HK-2 (cell line): ENCODE data around the gene MED22.
A peak's percentile ranks its signal among the peaks of the same experiment; 100 is the strongest.
"Not testable (repeated sequence)": the region's sequence is repeated elsewhere in the genome, so short reads cannot be mapped to it uniquely, and the experiment has no call there.

Experiments used
- DNase-seq: peaks from one replicate; pipeline ENCODE4 v3.0.0-alpha.2; 2018; ENCODE audit not compliant: unreplicated experiment

Gene MED22

DNA sequence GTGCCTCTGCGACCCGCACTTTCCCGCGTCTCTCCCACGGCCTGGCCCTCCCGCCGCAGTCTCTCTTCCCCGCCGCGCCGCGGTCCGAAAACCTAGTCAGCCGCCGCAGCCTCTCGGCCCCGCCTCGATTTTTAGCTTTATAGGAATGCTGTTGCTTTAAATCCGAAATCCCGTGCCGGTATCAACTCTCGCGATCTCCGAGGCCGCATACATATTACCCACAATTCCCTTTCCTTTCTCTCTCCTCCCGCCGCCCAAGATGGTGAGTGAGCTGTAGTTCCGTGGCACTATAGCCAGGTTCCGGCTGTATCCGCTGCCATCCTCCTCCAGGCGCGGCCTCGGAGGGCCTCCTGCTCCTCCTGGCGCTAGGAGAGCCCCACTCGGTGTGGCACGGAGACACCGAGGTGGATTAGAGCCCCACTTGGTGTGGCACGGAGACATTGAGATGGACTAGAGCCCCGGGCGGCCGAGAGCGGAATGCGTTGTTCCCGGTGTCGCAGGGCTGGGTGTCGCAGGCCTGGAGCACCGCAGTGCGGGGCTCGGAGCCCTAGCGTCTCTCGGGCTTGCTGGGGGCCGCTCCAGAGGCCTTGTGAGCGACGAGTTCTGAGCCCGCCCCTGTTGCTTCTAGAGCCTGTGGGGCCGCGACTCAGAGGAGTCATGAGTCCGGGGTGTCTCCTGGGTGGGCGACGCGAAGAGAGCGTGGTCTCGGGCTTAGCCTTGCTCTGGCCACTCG lies at the start of gene MED22, which contains the start of gene RPL7A:
MED22 (minus strand) TSS at position 147 of the 733 bp plus-strand sequence. CDS start 1,469 bp downstream, outside the sequence.
RPL7A (plus strand) TSS at position 234 of the 733 bp plus-strand sequence; CDS start at position 260, 26 bp downstream.
- peak; percentile 92 for DNase-seq

DNA sequence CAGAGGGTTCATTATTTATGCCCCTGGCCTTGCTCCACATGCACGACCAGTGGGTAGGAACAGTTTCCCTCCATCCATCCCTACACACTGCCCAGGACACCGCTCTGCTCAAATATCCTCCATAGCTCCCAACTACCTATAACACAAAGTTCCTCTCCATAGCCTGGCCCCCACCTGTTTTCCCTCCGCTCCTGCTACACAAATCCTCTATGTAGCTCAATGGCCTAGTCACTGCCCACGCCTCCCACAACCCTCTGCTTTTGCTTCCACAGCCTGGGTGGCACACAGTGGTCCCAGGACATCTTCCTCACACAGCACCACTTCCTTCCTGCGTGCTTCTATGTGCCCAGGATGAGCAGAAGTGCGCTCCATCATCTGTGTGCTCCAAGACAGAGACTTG lies 49.4 kb upstream of the MED22 start:
- DNase-seq: no peak

DNA sequence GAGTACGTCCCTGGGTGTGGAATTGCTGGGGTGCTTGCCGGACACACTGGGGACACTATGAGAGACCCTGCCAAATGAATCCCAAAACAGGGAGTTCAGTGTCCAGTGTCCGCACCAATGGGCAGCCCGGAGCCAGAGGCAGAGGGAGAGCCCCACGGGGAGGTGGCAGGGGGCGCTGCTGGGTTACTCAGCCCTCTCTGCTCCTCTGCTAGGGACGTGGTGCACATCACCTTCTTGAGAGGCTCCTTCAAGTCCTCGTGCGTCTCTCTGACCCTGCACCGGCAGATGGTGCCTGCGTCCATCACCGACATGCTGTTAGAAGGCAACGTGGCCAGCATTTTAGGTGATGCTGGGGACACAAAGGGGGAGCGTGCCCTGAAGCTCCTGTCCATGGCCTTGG lies 49.0 kb upstream of the MED22 start:
- DNase-seq: no peak

DNA sequence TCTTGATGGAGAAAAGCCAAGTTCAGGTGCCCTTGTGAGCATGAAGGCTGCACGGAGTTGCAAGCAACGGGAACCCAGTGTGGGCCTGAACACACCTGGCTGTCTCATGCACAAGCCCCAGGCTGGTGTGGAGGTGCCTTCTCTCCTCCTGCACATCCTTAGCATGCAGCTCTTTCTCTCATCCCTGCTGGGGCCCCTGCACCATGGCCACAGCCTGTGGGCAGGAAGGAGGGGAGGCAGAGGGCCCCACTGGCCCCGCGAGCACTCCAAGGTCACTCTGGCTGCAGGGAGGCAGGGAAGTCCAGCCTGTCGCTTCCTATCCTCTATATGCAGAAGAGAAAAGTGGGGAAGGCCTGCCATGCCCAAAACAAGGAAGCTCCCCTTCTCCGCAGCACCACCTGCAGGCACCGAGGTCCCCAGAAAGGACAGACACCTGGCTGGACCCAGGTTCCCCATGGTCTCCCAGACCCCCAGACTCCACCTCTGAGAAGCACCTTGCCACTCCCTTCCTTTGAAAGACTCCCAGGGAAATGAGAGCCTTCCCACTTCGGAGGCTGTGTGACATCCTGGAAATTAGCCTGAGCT lies 46.8 kb upstream of the MED22 start:
- DNase-seq: no peak

DNA sequence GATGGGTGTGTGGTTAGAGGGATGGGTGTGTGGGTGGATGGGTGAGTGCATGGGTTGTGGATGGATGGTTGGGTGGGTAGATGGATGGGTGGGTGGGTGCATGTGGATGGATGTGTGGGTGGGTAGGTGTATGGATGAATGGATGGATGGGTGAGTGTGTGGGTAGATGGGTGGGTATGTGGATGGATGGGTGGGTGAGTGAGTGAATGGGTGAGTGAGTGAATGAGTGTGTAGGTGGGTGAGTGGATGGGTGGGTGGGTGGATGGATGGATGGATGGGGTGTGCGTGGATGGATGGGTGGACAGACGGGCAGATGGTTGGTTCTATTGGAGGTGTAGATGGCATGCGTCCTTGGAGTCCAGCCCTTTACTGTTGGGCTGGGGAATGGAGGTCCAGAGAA lies 45.5 kb upstream of the MED22 start:
- DNase-seq: no peak

DNA sequence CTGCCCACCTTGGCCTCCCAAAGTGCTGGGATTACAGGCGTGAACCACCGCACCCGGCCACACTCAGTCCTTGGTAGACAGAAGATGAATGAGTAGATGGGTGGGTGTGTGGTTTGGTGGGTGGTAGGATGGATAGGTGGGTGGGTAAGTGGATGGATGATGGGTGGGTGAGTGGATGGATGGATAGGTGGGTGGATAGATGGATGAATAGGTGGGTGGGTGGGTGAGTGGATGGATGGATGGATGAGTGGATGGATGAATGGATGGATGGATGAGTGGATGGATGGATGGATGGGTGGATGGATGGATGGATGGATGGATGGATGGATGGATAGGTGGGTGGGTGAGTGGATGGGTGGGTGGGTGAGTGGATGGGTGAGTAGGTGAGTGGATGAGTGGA lies 44.4 kb upstream of the MED22 start:
- DNase-seq: not testable (repeated sequence)

DNA sequence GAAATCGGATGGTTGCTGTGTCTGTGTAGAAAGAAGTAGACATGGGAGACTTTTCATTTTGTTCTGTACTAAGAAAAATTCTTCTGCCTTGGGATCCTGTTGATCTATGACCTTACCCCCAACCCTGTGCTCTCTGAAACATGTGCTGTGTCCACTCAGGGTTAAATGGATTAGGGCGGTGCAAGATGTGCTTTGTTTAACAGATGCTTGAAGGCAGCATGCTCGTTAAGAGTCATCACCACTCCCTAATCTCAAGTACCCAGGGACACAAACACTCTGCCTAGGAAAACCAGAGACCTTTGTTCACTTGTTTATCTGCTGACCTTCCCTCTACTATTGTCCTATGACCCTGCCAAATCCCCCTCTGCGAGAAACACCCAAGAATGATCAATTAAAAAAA lies 43.5 kb upstream of the MED22 start:
- DNase-seq: not testable (repeated sequence)

DNA sequence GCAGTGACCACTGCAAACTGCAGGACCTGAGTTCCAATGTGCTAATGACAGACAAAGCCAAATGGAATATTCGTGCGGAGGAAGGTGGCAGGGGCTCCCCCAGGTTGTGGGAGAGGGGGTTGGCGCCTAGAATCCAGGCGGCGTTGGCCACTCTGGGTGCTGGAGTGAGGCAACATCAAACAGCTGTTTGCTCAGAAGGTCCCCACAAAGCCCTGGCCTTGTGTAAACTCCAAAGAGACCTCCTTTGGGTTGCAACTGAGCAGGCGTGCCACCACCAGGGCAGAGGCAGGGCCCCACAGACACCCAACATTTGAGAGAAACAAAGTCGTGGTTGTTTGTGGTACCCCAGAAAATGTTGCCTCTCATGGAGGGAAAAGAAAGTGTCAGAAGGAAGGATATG lies 42.8 kb upstream of the MED22 start:
- no peak for DNase-seq

DNA sequence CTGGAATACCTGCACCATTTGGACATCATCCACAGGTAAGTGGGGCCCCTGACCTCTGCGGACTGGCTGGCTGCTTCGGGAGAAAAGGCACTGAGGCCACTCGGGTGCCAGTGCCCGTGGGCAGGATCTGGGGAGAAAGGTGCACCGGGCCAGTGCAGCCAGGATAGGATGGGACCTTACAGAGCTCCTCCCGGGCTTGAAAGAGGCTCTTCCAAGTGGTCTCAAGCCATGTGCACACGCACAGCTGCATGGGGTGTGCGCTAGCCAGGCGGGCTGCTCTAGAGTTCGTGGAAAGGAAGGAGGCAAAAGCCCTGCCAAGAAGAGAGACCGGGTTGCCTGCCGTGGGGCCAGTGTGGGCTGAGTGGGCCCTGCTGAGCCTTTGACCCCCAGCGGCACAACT lies 41.6 kb upstream of the MED22 start:
- no peak for DNase-seq

DNA sequence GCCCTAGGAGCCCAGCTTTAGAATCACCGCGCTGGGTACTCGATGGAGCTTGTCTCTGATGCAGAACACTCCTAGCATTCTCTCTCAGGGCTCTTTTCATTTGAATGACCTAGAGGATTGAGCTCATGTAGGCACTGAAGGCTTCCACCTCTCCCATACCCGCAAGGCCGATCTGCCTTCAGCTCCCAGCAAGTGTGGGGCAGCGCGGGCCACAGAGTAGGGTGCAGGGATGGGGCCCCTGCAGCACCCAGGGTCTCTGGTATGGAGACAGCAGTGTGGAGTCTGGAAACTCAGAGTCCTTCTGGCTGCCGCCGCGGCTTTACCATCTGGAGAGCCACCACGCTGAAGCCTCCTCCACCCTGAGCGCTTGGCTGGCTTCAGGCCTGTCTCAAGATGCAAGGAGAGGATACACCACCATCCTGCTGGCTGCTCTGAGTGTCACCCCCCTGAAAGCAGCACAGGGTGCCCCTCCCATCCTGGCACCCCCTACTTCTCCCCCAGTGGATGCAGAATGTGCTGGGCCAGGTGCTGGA lies 41.2 kb upstream of the MED22 start:
- DNase-seq: no peak

DNA sequence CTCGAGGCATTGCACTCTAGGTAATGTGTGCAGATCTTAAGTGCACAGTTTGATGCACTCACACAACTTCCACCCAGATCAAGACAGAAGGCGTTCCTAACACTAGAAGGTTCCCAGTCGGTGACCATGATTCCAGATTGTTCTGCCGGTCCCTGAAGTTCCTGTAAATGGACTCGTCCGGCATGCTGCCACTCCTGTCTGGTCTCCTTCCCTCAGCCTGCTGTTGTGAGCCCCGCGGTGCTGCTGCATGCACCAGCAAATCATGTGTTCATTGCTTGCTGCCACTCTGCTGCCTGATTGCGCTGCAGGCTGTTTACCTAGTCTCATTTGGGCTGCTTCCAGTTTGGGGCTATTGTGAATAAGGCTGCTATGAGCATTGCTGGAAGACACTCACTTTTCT lies 39.7 kb upstream of the MED22 start:
- DNase-seq: no peak

DNA sequence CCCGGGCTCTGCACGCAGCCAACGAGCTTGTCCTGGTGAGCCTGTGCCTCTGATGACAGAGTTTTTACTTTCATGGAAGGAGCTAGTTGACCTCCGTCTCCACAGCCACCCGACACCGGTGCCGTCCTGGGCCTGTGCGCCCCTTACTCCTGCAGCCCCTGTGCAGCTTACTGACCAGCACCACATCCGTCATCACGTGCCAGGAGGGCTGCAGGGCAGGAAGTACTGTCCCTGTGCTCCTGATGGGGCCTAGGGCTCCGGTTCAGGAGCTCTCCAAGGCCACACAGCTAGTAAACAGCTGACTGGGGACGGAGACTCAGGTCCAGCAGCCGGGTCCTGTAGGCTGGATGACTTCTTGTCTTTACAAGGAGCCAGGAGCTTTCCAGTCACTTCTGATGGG lies 38.4 kb upstream of the MED22 start:
- no peak for DNase-seq

DNA sequence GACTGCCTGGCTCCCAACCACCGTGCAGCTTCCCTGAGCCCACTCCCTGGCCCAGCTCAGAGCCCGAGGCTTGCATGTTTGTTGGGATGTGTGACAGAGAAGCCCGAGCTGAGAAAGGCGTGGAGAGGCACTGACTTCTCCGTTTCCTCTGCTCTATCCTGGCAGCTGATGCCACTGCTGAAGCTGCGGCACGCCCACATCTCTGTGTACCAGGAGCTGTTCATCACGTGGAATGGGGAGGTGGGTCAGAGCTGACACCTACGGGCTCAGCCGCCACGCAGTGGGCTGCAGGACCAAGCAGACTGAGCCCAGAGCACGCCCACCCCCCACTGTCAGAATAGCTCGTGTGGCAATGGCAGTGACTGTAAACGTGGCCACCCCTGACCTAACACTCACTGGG lies 37.5 kb upstream of the MED22 start:
- DNase-seq: no peak

DNA sequence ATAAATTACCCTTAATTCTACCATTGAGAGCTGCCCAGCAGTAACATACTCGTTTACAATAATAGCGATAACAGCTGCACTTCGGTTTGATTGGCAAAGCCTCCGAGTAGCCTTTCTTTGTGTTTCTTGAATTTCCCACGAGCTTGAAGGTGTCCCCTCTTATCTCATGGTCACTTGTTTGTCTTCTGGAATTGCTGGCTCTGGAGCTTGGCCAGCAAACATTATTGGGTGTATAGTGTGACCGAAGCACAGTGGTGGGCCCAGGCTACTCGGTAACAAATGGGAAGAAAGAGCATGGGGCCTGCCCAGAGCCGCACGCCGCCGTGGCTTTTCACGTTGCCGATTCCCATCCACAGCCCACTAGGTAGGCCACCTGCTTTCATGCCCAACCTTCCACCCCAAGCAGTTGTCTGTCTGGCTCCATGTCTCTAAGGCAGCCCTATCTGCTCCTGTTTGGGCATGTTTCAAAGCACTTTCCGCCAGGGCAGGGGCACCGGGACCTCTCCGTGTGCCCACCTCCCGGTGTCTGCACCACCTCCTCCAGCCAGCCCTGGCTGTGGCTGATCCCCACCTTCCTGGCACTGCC lies 36.9 kb upstream of the MED22 start:
- DNase-seq: no peak

DNA sequence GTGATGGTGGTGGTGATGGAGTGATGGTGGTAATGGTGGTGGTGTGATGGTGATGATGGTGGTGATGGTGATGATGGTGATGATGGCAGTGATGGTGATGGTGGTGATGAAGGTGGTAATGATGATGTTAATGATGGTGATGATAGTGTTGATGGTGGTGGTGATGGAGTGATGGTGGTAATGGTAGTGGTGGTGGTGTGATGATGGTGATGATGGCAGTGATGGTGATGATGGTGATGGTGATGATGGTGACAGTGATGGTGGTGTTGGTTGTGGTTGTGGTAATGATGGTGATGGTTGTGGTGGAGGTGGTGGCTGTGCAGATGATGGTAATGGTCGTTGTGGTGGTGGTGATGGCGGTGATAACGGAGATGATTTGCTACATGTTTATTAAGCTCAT lies 35.5 kb upstream of the MED22 start:
- DNase-seq: no peak

DNA sequence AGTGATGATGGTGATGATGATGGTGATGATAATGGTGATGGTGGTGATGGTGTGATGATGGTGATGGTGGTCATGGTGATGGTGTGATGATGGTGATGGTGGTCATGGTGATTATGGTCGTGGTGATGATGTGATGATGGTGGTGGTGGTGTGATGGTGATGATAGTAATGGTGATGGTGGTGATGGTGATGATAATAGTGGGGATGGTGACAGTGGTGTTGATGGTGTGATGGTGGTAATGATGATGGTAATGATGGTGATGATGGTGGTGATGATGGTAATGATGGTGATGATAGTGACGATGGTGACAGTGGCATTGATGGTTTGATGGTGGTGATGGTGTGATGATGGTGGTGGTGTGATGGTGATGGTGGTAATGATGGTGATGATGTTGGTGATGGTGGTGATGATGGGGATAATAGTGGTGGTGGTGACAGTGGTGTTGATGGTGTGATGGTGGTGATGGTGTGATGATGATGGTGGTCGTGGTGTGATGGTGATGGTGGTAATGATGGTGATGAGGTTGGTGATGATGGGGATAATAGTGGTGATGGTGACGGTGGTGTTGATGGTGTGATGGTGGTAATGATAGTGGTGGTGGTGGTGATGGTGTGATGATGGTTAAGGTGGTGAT lies 34.7 kb upstream of the MED22 start:
- no peak for DNase-seq

DNA sequence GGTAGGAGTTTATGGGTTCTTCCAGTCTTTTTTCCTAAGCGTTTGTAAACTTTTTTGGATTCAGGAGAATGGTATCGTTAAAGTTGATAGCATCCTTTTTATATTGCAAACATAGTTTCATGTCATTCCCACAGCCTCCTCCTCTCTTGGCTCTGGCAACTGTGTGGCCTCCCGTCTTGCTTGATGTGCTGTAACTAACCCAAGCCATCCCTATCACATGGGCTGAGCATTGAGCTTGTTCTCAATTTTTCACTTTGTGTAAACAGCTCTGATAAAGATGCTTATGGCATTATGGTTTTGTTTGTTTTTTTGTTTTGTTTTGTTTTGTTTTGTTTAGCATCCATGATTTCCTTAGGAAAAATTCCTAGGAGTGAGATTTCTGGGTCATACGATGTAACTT lies 32.8 kb upstream of the MED22 start:
- no peak for DNase-seq

DNA sequence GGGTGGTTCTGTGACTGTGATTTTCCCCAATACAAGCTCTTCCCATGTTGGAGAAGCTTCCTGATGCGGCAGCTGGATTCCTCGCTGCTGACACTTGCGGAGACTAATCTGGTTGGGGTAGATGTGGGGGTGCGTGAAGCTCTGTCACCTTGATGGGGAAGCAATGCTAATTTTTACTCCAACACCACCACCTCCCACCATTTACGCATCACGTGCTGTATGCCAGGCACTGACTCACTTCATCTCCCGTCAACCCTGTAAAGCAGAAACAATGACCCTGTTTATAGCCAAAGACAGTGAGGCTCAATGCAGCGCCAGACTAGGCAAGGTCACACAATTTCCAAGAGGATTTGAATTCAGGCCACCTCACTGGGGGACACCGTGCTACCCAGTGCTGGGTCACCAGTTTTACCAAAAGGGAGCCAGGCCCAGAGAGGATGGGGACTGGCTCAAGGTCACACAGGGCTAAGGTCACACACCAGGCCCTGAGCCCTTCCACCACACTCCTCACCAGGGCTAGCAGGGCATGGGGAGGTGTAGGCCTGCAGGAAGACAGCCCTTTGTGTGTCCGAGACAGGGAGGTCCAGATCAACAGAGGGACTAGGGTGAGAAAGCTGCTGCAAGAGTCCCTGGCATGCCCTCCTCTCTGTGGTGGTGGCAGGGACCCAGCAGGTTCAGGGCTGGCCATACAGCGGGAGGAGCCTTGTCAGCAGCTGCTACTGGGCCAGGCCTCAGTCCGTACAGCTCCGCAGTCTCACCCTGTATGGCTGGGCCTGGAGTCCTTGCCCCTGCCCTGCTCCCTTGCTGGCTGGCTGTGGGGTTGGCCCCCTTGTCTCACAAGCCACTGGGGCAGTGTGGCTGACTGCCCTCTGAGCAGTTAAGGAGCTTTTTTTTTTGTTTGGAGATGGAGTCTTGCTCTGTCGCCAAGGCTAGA lies 31.5 kb upstream of the MED22 start:
- DNase-seq: no peak

DNA sequence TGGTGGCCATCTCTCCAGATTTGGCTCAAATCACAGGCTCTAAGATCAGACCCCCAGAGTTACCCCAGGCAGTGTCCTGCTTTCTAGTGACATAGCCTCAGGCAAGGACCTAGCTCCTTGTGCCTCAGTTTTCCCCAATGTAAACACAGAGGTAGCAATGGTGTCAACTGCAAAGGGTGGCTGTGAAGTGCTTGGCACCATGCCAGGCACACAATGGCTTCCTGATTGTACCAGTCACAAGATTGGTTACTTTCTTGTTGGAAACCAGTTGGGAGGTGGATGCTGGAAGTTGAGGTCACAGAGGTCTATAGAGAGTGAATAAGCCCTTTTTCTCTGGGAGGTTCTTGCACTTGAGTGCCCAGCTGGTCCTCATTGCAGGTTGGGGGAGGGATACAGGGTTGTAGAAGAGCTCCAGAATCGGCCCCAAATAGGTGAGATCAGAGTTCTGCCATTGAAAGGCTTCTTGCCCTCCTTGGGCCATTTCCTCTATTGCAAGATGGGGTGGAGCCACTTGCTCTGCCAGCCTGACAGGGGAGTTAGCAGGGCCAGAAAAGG lies 30.6 kb upstream of the MED22 start:
- DNase-seq: no peak

DNA sequence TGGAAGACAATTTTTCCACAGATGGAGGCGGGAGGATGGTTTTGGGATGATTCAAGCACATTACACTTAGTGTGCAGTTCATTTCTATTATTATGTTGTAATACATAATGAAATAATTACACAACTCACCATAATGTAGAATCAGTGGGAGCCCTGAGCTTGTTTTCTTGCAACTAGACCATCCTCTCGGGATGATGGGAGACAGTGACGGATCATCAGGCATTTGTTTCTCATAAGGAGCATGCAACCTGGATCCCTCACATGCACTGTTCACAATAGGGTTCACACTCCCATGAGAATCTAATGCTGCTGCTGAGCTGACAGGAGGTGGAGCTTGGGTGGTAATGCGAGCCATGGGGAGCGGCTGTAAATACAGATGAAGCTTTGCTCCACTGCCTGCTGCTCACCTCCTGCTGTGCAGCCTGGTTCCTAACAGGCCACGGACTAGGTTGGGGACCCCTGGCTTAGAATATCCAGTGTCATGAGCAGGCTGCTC lies 29.8 kb upstream of the MED22 start:
- DNase-seq: no peak

DNA sequence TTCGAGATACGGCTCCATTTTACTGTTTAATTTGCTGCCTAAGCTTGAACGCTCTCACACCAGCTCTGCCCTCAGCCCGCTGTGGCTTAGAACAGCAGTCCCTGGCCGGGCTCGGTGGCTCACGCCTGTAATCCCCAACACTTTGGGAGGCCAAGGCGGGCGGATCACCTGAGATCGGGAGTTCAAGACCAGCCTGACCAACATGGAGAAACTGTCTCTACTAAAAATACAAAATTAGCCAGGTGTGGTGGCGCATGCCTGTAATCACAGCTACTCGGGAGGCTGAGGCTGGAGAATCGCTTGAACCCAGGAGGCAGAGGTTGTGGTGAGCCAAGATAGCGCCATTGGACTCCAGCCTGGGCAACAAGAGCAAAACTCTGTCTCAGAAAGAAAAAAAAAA lies 29.3 kb upstream of the MED22 start:
- DNase-seq: not testable (repeated sequence)
